HepG2 (cell line): ENCODE results near the gene SLC66A3.

ENCODE experiments used
- ELF1 ChIP-seq: sonication (generic); formaldehyde crosslinking; IDR thresholded peaks from 2 replicates; pipeline ENCODE4 v1.4.0; 2020; ENCODE audit warnings: missing genetic modification reagents
- ETV6 ChIP-seq: sonication (generic); formaldehyde crosslinking; conservative IDR thresholded peaks from 2 replicates; pipeline ENCODE4 v1.4.0; 2020; ENCODE audit warnings: missing genetic modification reagents
- MBD4 ChIP-seq: IDR thresholded peaks from 2 replicates; pipeline ENCODE4 v1.6.1; 2012; ENCODE audit warnings: low read length, inconsistent platforms, borderline replicate concordance
- NFYB ChIP-seq: sonication (generic); formaldehyde crosslinking; IDR thresholded peaks from 2 replicates; pipeline ENCODE4 v1.4.0; 2020; ENCODE audit warnings: missing genetic modification reagents
- POLR2A ChIP-seq, 2 experiments: IDR thresholded peaks; 2 replicates each; pipeline ENCODE4 v1.6.1; 2011; ENCODE audit warnings: low read depth in 2 of 2, low read length in 2 of 2, mild to moderate bottlenecking in 1 of 2, moderate library complexity in 1 of 2; ENCODE audit not compliant: insufficient read depth in 1 of 2
- TBL1XR1 ChIP-seq: fragments of 150-350 bp; IDR thresholded peaks from 2 replicates; pipeline ENCODE4 v1.6.1; 2014; ENCODE audit warnings: borderline replicate concordance, low read length; ENCODE audit not compliant: partially characterized antibody
- YY1 ChIP-seq: IDR thresholded peaks from 2 replicates; pipeline ENCODE4 v1.6.1; 2011; ENCODE audit warnings: low read length, low read depth, moderate library complexity, mild to moderate bottlenecking; ENCODE audit not compliant: insufficient read depth, insufficient replicate concordance
- ZNF546 ChIP-seq: sonication (generic); formaldehyde crosslinking; conservative IDR thresholded peaks from 2 replicates; pipeline ENCODE4 v1.8.1; 2023; ENCODE audit warnings: mild to moderate bottlenecking, missing genetic modification reagents
- ZNF841 ChIP-seq: sonication (generic); formaldehyde crosslinking; IDR thresholded peaks from 2 replicates; pipeline ENCODE4 v1.8.1; 2023; ENCODE audit warnings: missing genetic modification reagents, borderline replicate concordance
- TF ChIP-seq, protein P1 (sequence below): sonication (generic); formaldehyde crosslinking; IDR thresholded peaks from 2 replicates; pipeline ENCODE4 v1.5.0; 2020; ENCODE audit warnings: mild to moderate bottlenecking, missing genetic modification reagents, moderate library complexity
- TF ChIP-seq, protein P2 (sequence below): IDR thresholded peaks from 2 replicates; pipeline ENCODE4 v1.6.1; 2012; ENCODE audit warnings: inconsistent platforms
- TF ChIP-seq, protein P3 (sequence below): sonication (generic); formaldehyde crosslinking; IDR thresholded peaks from 2 replicates; pipeline ENCODE4 v1.4.0; 2020; ENCODE audit warnings: missing genetic modification reagents, mild to moderate bottlenecking, borderline replicate concordance
- TF ChIP-seq, protein P4 (sequence below), 2 experiments: fragments of 450-650 bp in 1 of 2; sonication (generic) in 1 of 2; formaldehyde crosslinking; IDR thresholded peaks; 2 replicates each; pipeline versions ENCODE4 v1.5.0 to v1.8.0; 2020 to 2022; ENCODE audit warnings: mild to moderate bottlenecking in 1 of 2, missing genetic modification reagents in 1 of 2
- TF ChIP-seq, protein P5 (sequence below), 2 experiments: IDR thresholded peaks; 2 replicates each; pipeline ENCODE4 v1.6.1; 2011 to 2012; ENCODE audit warnings: low read length in 2 of 2, borderline replicate concordance in 1 of 2, low read depth in 1 of 2, mild to moderate bottlenecking in 1 of 2, moderate library complexity in 1 of 2

DNA sequence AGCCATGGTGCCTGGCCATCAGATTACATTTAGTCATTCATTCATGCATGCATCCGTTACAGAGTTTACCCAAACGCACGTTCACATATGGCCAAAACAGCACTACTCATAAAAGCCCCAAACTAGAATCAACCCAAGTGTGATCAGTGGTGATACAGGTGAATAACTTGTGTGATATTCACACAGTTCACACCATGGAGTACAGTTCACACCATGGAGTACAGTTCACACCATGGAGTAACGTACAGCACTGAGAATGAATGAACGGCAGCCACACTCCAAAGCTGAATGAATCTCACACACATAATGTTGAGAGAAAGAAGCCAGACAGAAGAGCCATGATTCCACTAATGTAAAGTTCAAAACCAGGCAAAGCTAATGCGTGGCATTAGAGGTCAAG lies 12.3 kb upstream of the SLC66A3 start:
- TF ChIP-seq ZNF841 (CRISPR knock-in tag) (no peak), NFYB (CRISPR knock-in tag) (no peak), MBD4 (no peak), POLR2A (IDR thresholded peaks at IDR 0.05; ENCODE audit: insufficient read depth in 1 of 2, low read depth in 2 of 2, low read length in 2 of 2) (no peak), TBL1XR1 (no peak), ETV6 (CRISPR knock-in tag) (no peak), ELF1 (no peak), ZNF546 (no peak), YY1 (no peak)
- TF ChIP-seq, protein P1, sequence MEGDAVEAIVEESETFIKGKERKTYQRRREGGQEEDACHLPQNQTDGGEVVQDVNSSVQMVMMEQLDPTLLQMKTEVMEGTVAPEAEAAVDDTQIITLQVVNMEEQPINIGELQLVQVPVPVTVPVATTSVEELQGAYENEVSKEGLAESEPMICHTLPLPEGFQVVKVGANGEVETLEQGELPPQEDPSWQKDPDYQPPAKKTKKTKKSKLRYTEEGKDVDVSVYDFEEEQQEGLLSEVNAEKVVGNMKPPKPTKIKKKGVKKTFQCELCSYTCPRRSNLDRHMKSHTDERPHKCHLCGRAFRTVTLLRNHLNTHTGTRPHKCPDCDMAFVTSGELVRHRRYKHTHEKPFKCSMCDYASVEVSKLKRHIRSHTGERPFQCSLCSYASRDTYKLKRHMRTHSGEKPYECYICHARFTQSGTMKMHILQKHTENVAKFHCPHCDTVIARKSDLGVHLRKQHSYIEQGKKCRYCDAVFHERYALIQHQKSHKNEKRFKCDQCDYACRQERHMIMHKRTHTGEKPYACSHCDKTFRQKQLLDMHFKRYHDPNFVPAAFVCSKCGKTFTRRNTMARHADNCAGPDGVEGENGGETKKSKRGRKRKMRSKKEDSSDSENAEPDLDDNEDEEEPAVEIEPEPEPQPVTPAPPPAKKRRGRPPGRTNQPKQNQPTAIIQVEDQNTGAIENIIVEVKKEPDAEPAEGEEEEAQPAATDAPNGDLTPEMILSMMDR (CRISPR knock-in tag), result no peak
- TF ChIP-seq, protein P2, sequence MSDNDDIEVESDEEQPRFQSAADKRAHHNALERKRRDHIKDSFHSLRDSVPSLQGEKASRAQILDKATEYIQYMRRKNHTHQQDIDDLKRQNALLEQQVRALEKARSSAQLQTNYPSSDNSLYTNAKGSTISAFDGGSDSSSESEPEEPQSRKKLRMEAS, result no peak
- TF ChIP-seq, protein P3, sequence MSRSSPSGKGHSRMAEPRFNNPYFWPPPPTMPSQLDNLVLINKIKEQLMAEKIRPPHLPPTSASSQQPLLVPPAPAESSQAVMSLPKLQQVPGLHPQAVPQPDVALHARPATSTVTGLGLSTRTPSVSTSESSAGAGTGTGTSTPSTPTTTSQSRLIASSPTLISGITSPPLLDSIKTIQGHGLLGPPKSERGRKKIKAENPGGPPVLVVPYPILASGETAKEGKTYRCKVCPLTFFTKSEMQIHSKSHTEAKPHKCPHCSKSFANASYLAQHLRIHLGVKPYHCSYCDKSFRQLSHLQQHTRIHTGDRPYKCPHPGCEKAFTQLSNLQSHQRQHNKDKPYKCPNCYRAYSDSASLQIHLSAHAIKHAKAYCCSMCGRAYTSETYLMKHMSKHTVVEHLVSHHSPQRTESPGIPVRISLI (CRISPR knock-in tag), result no peak
- TF ChIP-seq, protein P4, sequence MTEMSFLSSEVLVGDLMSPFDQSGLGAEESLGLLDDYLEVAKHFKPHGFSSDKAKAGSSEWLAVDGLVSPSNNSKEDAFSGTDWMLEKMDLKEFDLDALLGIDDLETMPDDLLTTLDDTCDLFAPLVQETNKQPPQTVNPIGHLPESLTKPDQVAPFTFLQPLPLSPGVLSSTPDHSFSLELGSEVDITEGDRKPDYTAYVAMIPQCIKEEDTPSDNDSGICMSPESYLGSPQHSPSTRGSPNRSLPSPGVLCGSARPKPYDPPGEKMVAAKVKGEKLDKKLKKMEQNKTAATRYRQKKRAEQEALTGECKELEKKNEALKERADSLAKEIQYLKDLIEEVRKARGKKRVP (CRISPR knock-in tag; IDR thresholded peaks at IDR 0.05), result no peak
- TF ChIP-seq, protein P5, sequence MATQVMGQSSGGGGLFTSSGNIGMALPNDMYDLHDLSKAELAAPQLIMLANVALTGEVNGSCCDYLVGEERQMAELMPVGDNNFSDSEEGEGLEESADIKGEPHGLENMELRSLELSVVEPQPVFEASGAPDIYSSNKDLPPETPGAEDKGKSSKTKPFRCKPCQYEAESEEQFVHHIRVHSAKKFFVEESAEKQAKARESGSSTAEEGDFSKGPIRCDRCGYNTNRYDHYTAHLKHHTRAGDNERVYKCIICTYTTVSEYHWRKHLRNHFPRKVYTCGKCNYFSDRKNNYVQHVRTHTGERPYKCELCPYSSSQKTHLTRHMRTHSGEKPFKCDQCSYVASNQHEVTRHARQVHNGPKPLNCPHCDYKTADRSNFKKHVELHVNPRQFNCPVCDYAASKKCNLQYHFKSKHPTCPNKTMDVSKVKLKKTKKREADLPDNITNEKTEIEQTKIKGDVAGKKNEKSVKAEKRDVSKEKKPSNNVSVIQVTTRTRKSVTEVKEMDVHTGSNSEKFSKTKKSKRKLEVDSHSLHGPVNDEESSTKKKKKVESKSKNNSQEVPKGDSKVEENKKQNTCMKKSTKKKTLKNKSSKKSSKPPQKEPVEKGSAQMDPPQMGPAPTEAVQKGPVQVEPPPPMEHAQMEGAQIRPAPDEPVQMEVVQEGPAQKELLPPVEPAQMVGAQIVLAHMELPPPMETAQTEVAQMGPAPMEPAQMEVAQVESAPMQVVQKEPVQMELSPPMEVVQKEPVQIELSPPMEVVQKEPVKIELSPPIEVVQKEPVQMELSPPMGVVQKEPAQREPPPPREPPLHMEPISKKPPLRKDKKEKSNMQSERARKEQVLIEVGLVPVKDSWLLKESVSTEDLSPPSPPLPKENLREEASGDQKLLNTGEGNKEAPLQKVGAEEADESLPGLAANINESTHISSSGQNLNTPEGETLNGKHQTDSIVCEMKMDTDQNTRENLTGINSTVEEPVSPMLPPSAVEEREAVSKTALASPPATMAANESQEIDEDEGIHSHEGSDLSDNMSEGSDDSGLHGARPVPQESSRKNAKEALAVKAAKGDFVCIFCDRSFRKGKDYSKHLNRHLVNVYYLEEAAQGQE (IDR thresholded peaks at IDR 0.05; ENCODE audit: borderline replicate concordance in 1 of 2, low read depth in 1 of 2, low read length in 2 of 2), result no peak
